Central memory CD4-positive, alpha-beta T cell (primary cell): Measurements from ENCODE around the gene TTN.

Experiments
- DNase-seq: peaks from one replicate; pipeline ENCODE4 v3.0.0; 2022

TTN gene

GRCh38 chr2:178641498-178641897 lies 165.7 kb downstream of the TTN start:
- DNase-seq: no peak

DNA sequence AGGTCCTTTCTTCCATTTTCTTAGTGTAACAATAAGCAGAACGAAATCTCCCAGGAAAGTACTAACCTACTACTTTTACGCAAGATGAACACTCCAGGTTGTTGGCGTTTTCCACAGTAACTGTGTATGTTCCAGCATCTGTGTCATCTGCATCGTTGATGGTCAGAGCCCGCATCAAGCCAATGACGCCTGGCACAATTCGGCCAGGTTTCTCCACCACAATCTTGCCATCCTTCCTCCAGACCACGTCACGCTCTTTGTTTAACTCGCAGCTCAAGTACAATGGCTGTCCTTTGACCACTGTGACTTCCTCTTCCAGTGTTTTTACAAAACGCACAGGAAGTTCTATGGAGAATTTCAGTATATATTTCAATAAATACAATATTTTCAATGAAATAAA lies 171.3 kb downstream of the TTN start:
- no peak for DNase-seq

DNA sequence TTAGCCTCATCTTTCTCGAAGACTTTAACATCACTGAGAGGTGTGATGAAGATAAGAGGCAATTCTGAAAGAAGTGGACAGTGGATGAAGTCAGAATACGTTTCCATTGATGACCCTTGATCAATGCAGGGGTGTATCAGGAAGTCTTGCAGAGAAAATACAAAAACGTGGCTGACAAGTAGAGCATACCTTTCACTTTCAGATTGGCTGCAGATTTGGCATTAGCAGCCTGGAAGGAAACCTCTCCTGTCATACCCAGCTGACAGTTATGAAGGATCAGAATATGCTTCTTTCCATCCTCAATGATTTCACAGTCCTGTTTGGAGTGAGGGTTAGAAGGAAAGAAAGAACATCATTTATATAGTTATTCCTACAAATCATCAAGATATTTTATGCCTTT lies 174.5 kb downstream of the TTN start:
- DNase-seq: no peak

DNA sequence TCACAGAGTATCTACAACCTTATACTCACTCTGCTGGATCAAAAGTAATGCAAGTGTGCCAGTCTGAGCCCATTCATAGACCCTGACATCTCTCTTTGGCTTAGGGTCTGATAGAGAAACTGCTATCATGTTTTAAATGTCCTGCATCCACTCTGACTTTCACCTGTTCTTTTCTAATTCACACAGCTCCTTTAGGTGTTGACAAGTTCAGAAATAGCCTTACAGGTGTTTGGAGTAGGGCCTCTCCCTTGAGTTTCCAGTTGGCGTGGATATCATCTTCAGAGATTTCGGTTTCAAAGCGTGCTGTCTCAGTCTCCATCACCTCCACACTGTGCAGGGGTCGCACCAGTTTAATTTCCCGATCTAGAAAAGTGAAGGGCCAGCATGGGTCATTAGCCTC lies 176.6 kb downstream of the TTN start:
- no peak for DNase-seq

DNA sequence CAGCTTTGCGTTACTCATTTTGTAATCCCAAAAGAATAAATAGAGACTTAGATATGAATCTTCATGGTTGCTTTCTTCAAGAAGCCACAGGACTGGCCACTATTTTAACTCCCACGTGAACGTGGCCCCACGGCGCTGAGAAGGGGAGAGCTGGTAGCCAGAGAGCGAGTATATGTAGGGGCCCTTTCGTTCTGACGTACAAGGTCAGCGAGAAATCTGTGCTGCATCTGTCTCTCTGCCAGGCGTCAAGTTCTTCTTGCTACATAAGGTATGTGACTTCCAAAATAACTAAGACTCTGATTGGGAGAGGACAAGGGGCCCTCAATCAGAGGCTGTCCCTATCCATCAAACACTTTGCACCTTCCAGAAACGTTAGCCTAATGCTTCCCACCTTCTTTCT lies 177.8 kb downstream of the TTN start:
- DNase-seq: no peak

DNA sequence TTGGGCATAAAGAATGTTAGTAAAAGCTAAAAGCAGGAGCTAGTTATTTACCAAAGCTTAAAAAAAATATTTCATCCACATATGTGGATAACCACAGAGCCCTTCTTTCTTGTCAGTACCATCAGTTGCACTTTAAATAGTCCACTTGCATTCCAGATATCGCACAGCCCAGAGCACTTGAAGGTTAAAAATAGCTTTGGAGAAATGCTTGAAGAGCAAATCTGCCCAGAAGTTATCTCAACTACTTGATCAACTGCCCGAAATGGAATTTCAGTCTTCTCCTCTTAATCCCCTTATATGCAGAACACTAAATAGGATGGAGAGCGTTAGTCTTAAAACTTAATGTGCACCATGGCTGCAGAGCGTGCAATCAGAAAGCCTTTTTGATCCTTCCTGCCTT lies 178.6 kb downstream of the TTN start:
- DNase-seq: no peak

GRCh38 chr2:178627401-178627800 lies 179.8 kb downstream of the TTN start:
- no peak for DNase-seq

DNA sequence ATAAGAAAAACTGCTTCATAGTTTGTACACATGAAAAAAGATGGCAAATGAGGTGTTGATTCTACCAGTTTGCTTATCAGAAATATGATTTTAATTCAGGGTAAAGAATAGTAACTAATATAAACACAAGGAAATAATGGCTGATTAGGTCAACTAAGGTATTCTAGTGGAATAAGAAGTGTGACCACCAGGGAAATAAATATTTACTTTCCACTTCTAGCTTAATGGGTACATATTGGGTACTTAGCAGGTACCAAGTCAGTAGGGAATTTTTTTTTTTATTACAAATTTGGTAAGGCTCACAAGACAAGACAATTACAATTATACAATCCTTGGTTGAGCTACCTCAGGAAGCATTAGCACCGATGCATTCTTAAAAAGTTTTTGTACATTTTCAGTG lies 191.3 kb downstream of the TTN start:
- no peak for DNase-seq

DNA sequence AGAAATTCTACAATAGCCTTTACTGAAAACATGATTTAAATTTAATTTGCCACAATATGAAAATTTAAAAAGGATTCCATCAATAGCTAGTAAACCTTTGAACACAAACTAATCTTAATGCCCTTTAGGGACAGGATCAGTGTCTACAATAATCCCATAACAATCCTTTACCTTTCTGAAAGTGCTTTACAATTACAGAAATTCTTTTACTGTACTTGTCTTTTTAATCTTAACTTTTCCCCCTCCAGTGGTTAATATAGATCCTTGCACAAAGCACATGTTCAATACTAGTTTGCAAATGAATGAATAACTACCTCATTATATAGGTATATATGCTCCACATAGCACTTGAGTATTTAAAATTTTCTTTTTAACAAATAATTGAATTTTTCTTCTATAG lies 204.3 kb downstream of the TTN start:
- DNase-seq: no peak

- no peak for DNase-seq
These were observed 214.6 kb downstream of the TTN start for GRCh38 chr2:178592655-178593054.

GRCh38 chr2:178589335-178589734 lies 217.9 kb downstream of the TTN start:
- DNase-seq: no peak

DNA sequence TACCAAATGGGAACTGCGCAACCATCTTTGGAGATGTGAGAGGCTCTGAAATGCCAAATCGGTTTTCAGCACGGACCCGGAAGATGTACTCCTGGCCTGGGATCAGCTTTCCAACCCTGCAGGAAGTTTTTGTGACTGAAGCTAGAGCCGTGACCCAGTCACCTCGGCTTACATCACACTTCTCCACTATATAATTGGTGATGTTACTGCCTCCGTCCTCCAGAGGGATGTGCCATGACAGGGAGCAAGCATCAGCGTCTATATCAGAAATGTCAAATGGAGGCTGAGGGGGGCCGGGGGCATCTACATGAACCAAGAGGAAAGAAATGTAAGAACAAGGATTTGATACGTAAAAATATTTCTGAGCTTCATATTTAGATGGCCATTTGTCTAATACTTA lies 222.6 kb downstream of the TTN start:
- DNase-seq: no peak

GRCh38 chr2:178579006-178579405 lies 228.2 kb downstream of the TTN start:
- DNase-seq: no peak

GRCh38 chr2:178574789-178575188 lies 232.4 kb downstream of the TTN start:
- DNase-seq: no peak

DNA sequence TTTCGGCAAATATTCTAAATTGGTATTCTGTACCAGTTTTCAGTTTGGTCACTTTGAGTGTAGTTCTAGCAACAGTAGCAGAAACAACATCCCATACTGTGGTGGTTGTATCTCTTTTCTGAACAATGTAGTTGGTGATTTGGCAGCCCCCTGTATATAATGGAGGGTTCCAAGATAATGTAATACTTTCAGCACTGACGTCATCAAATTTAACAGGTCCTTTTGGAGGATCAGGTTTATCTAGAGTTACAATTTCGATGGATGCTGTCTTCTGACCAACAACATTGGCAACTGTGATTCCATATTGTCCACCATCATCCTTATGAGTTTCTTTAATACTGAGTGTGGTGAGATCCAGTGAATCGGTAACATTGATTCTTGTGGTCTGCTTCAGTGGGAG lies 239.0 kb downstream of the TTN start:
- DNase-seq: no peak

DNA sequence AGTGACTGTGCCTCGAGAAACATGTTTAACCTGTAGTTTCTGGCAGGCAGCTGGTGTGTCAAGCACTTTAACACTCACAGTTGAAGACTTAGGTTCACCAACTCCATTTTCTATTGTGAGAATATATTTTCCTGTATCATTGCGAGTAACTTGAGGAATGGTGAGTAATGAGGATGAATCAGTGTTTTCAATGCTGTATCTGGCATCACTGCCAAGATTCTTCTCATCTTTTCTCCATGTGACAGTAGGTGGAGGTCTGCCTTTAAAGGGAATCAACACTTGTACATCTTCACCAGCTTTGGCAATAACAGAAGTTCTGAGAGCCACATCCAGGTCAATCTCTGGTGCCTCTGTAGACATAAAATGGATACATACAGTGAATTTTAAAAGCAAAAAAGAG lies 254.2 kb downstream of the TTN start:
- no peak for DNase-seq

DNA sequence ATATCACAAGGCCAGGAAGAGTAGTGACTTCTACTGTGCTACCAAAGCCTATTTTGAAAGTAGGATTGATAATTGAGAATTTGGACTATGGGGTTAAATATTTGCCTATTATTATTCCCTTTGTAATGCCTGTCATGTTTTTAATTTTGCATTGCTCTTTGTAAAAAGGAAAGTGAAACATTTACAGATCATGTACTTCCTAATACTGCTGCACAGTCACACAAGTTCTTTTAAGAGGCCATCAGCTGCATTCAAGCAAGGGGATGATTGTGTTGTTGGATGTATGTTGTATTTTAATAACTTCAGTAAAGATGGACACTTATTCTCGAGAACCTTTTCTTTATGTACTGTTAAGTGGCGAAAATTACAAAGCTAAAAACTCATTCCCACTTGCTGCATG lies 256.9 kb downstream of the TTN start:
- no peak for DNase-seq

DNA sequence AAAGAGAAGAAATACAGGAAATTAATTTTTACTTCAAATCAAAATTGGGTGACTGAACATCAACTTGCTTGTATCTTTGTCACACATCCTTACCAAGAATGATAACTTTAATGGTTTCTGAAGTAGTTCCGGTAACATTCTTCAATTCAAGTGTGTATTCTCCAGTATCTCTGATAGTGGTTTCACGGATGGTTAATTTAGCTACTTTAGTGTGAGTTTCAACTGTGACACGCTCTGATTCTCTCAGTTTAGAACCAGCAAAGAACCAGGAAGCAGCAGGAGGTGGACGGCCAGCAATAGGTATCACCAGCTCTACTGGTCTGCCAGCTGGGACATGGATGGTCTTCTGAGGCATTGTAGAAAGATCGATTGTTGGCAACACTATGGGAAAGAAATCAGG lies 264.7 kb downstream of the TTN start:
- DNase-seq: no peak

DNA sequence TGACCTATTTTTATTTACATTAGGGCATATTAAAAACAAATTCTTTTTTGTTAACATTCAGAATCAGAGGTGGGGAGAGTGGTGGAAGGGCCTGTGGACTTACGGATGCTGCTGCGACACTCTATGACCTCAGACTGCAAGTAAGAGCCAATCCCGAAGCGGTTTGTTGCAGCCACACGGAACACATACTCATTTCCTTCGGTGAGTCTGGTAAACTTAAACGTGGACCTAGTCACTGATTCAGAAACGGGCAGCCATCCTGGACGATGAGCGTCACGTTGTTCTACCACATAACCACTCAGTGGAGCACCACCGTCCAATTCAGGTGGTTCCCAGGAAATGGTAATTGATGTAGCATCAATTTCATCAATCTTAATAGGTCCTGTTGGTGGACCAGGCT lies 265.1 kb downstream of the TTN start:
- no peak for DNase-seq

- DNase-seq: no peak
These were observed 271.2 kb downstream of the TTN start for GRCh38 chr2:178536037-178536436.

DNA sequence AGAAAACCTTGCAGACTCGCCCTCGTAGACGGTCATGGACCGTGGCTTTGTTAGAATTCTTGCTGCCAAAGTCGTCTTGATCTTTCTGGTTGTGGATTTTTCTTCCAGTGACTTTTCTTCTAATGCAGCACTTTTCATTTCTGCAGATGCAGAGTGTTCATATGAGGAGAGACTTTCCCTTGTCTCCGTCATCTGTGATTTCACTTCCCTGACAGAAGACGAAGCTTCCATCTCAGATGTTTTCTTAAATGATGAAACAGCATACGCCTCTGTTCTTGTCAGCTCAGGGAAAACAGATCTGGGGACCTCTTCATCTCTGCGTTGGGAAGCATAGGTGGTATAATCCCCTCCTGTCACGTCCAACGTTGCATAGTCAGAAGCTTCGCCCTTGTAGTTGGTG lies 276.1 kb downstream of the TTN start:
- no peak for DNase-seq

GRCh38 chr2:178530625-178531142 lies 276.5 kb downstream of the TTN start:
- DNase-seq: no peak

- DNase-seq: no peak
These were observed 277.1 kb downstream of the TTN start for GRCh38 chr2:178530131-178530530.

DNA sequence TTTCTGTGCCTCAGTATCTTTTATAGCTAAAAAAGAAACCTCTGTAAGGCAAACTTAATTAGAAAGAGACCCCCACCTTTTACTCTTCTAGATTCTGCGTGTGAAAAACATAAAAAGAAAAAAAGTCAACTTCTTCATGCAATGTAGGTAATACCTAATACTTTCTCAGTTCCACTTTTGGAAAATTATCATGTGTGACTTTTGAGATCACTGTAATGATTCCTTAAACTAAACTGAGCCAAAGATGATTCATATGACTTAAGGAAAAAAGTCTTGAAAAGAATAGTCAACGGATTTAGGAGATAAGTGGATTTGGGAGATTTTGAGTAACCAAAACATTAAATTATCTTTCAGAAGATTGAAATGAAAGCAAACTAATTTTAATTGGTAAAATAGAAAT lies 278.0 kb downstream of the TTN start:
- DNase-seq: no peak

- DNase-seq: no peak
These were observed 278.6 kb downstream of the TTN start for GRCh38 chr2:178528647-178529046.

DNA sequence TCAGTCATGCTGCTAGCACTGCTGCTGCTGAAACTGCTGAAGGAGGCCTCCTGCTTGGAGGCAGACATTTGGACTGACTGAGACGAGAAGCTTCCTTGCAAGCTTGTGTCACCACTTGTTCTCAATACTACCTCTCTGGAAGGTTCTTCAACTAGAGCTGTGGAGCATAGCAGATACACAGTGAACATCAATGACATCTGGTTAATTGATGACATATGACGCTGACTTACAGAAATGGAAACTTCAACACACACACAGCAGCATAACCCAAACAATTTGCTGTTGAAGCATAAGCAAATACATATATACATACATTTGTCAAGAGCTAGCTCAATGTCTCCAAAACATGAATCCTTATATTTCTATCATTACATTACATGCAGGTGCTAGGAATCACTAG lies 279.6 kb downstream of the TTN start:
- DNase-seq: no peak
